ENCODE measurements around the gene SENP1. TPM values are rescaled to one million over a fixed set of nuclear protein-coding genes. Genes with fewer than 3 reads are reported as not detected.

The SENP1 gene
- total and polyA plus RNA-seq, 2 of the 4 experiments (the other 2 are of a cell fraction), result 7.2 to 25.3 TPM

- no peak overlapping the region for H2AK5ac ChIP-seq (ENCODE audit: low read depth, low read length)
- H3K9me3 ChIP-seq (ENCODE audit: control insufficient read depth, insufficient read depth, low read length), result no peaks in the 10 kb centered on the region
- intact Hi-C loops (cut with micrococcal nuclease), result no loop called here
- ChIA-PET CTCF (no interaction called here), POLR2A (ENCODE audit: unreplicated experiment) (no interaction called here)
- no peak overlapping the region for H3K4ac ChIP-seq (ENCODE audit: low read depth, low read length)
- WGBS, 2 experiments (ENCODE audit: extremely low coverage in 2 of 2, insufficient read length in 1 of 2), result 100% methylated on average over 1 of the region's 3 CpGs; no CpG with 5 or more reads in 1 of the 2 experiments
- H3K9ac ChIP-seq (ENCODE audit: low read depth, low read length), result no peak overlapping the region
- no peak overlapping the region for H2AFZ ChIP-seq (replicated peaks; ENCODE audit: low read length, poor library complexity)
- H3K27me3 ChIP-seq (ENCODE audit: control insufficient read depth, insufficient read depth, low read length), result no peaks in the 10 kb centered on the region
- H4K91ac ChIP-seq (ENCODE audit: insufficient read depth, low read depth, low read length), result no peak overlapping the region
- in situ Hi-C loops (cut with MboI; ENCODE audit: low sequenced_read_pairs), result no loop called here
- H3K4me2 ChIP-seq (ENCODE audit: low read depth, low read length), result no peak overlapping the region
- no peak overlapping the region for H2AK9ac ChIP-seq (replicated peaks; ENCODE audit: low read depth, low read length, poor library complexity)
- H2BK20ac ChIP-seq (ENCODE audit: low read depth, low read length), result no peak overlapping the region
- dilution Hi-C loops (cut with HindIII; ENCODE audit: low sequenced_read_pairs, unreplicated experiment), result no loop called here
- no peak overlapping the region for H2BK15ac ChIP-seq (ENCODE audit: low read depth, low read length)
- no peak overlapping the region for H3K23ac ChIP-seq (ENCODE audit: low read depth, low read length)
- H3K36me3 ChIP-seq (ENCODE audit: control insufficient read depth, insufficient read depth, low read length), result peaks cover 13% of the 10 kb centered on the region
- H3K4me3 ChIP-seq (ENCODE audit: insufficient read depth, low read depth, low read length), result no peak overlapping the region
- no peaks in the 10 kb centered on the region for H3K4me1 ChIP-seq (ENCODE audit: control insufficient read depth, insufficient read depth, low read length)
- ATAC-seq (ENCODE audit: low read depth) (no peak), DNase-seq (no peak)
- no peak overlapping the region for H2BK5ac ChIP-seq (ENCODE audit: low read depth, low read length, poor library complexity, severe bottlenecking)
- no peaks in the 10 kb centered on the region for H3K9me1 ChIP-seq (ENCODE audit: insufficient read depth, low read length)
- H3K56ac ChIP-seq (ENCODE audit: extremely low read depth, insufficient read depth, low read length), result no peak overlapping the region
- no peak overlapping the region for H3K14ac ChIP-seq (replicated peaks; ENCODE audit: low read depth, low read length)
- no peaks in the 10 kb centered on the region for H4K20me1 ChIP-seq (ENCODE audit: insufficient read depth, low read length)
- H3K18ac ChIP-seq (ENCODE audit: low read depth, low read length), result no peak overlapping the region
- BruUV-seq (replicated peaks), result no TSS peak
- no peaks in the 10 kb centered on the region; a peak in 1 of 4 replicates for H3K79me1 ChIP-seq (ENCODE audit: low read depth in 1 of 2, low read length in 2 of 2)
- H2BK120ac ChIP-seq (ENCODE audit: low read depth, low read length), result no peak overlapping the region
- no peak overlapping the region for H4K5ac ChIP-seq (ENCODE audit: low read depth, low read length)
- TF ChIP-seq SMC3 (IDR thresholded peaks at IDR 0.05; ENCODE audit: low read depth, low read length), result no peak
- no peak for TF ChIP-seq CEBPB (IDR thresholded peaks at IDR 0.05; ENCODE audit: low read depth, low read length)
- TF ChIP-seq USF2 (IDR thresholded peaks at IDR 0.05; ENCODE audit: low read depth, low read length), result no peak
- no peak overlapping the region for H4K8ac ChIP-seq (ENCODE audit: low read depth in 2 of 2, low read length in 2 of 2)
- H3K27ac ChIP-seq (ENCODE audit: insufficient read depth, low read length), result no peak overlapping the region
Observed at GRCh38 chr12:48072266-48072665, 33.6 kb downstream of the SENP1 start.

All from IMR-90 (cell line).